Testis (tissue), 2 donors: ENCODE data around the gene TRIM3.

Experiments used
- CTCF ChIP-seq, 3 experiments: fragments of 450-650 bp in 2 of 3; fragments of 200-600 bp in 1 of 3; sonication (generic) in 1 of 3; IDR thresholded peaks; one replicate each; pipeline ENCODE4 v1.5.1; 2016 to 2019; ENCODE audit warnings: antibody characterized with exemption in 3 of 3, mild to moderate bottlenecking in 2 of 3, moderate library complexity in 1 of 3
- POLR2A ChIP-seq: fragments of 450-650 bp; IDR thresholded peaks from one replicate; pipeline ENCODE4 v1.6.1; 2017; ENCODE audit warnings: antibody characterized with exemption, mild to moderate bottlenecking, moderate library complexity

GRCh38 chr11:6405846-6406245 is 67.9 kb downstream of the TRIM3 start:
- TF ChIP-seq CTCF (IDR thresholded peaks at IDR 0.05) (no peak), POLR2A (no peak)
